Body of pancreas (tissue), 4 donors: ENCODE results near the gene ANO10. TPM values are rescaled to one million over a fixed set of nuclear protein-coding genes. Genes with fewer than 3 reads are reported as not detected.

Experiments
- ATAC-seq: fragments of 150-250 bp; one replicate; pipeline ENCODE4 v1.9.1; 2016
- DNase-seq, 4 donors: peaks; one replicate each; pipeline ENCODE4 v3.0.0-alpha.2; 2019
- H3K27ac ChIP-seq, 4 donors: fragments of 200-600 bp; sonication (generic); 1 replicate in 3 of 4; 2 replicates in 1 of 4; pipeline versions ENCODE4 v1.5.1 to v1.6.1; 2016 to 2019; ENCODE audit warnings: mild to moderate bottlenecking in 1 of 4, mixed read lengths in 1 of 4, moderate library complexity in 1 of 4
- H3K27me3 ChIP-seq, 2 donors: fragments of 200-600 bp; sonication (generic); one replicate each; pipeline ENCODE4 v1.6.0; 2016; ENCODE audit warnings: mild to moderate bottlenecking in 1 of 2
- H3K36me3 ChIP-seq, 2 donors: fragments of 200-600 bp; sonication (generic); replicated peaks in 1 of 2; 2 replicates each; pipeline ENCODE4 v1.5.1; 2016; ENCODE audit warnings: low read depth in 2 of 2; ENCODE audit not compliant: insufficient read depth in 1 of 2
- H3K4me1 ChIP-seq: fragments of 200-600 bp; sonication (generic); one replicate; pipeline ENCODE4 v1.6.0; 2016
- H3K4me3 ChIP-seq, 2 donors: fragments of 200-600 bp; sonication (generic); 1 replicate in 1 of 2; 2 replicates in 1 of 2; pipeline ENCODE4 v1.5.1; 2016 to 2019
- H3K9me3 ChIP-seq, 3 donors: fragments of 200-600 bp; sonication (generic); 1 replicate in 2 of 3; 2 replicates in 1 of 3; pipeline ENCODE4 v1.5.1; 2016
- CTCF ChIP-seq, 7 experiments: fragments of 450-650 bp in 4 of 7; fragments of 200-600 bp in 3 of 7; sonication (generic) in 3 of 7; IDR thresholded peaks; one replicate each; pipeline ENCODE4 v1.5.1; 2016 to 2019; ENCODE audit warnings: antibody characterized with exemption in 7 of 7
- POLR2A ChIP-seq, 3 donors: fragments of 450-650 bp; IDR thresholded peaks; one replicate each; pipeline ENCODE4 v1.6.1; 2016; ENCODE audit warnings: antibody characterized with exemption in 3 of 3, mild to moderate bottlenecking in 2 of 3
- WGBS, 2 donors: methylation state at CpG; one replicate each; pipeline ENCODE4 v1.1.5; 2017; 5-methylcytosine and 5-hydroxymethylcytosine counted together
- intact Hi-C: fragments of 100-400 bp; cut with DNase I; formaldehyde crosslinking; loops from one replicate; pipeline ENCODE4 v1.15.1; 2023
- total RNA-seq, 2 donors: library from RNA; depleted of rRNA; stranded (reverse); fragments of >200 nt; gene quantifications; one replicate each; pipeline ENCODE4 v1.1.0, GENCODE V29; 2016

ANO10 gene
- total RNA-seq, 2 donors from 2014 or later = 14.3 to 16.2 TPM

DNA sequence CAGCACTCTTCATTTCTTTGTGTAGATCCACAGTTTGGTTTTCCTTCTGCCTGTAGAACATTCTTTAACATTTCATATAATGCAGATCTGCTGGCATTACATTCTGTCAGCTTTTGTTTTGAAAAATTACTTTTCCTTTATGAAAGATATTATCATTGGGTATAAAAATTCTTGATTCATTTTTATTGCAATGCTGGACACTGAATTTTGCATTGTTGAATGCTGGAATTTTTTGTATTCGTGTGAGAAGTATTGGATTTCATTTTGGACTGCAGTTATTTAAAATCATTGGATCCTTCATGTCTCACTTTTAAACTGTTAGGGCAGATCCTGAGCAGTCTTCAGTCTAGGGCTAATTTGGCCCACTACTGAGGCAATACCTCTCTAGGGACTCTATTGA is 268.4 kb downstream of the ANO10 start:
- Histone ChIP-seq H3K27me3 (no peaks in the 10 kb centered on the region), H3K9me3 (no peaks in the 10 kb centered on the region), H3K27ac (no peak overlapping the region), H3K4me1 (no peaks in the 10 kb centered on the region), H3K36me3 (peaks cover 0 to 8% of the 10 kb centered on the region in 2 donors), H3K4me3 (no peak overlapping the region)
- intact Hi-C loops = no loop called here
- ATAC-seq (no peak), DNase-seq (no peak)
- TF ChIP-seq POLR2A (IDR thresholded peaks at IDR 0.05) (no peak), CTCF (IDR thresholded peaks at IDR 0.05) (no peak)
- 100% methylated on average over 1 of the region's 1 CpG for WGBS, 2 donors

GRCh38 chr3:43349716-43350115 is 272.1 kb downstream of the ANO10 start:
- no peak for TF ChIP-seq CTCF (IDR thresholded peaks at IDR 0.05)
- TF ChIP-seq POLR2A (IDR thresholded peaks at IDR 0.05) = no peak
- Histone ChIP-seq H3K27ac (no peak overlapping the region), H3K9me3 (no peaks in the 10 kb centered on the region), H3K36me3 (peaks cover 0 to 22% of the 10 kb centered on the region in 2 donors), H3K4me1 (peaks cover under 1% of the 10 kb centered on the region), H3K4me3 (no peak overlapping the region), H3K27me3 (no peaks in the 10 kb centered on the region)
- intact Hi-C loops = no loop called here
- ATAC-seq = no peak
- DNase-seq = no peak
- 97 to 98% methylated on average over 3 of the region's 3 CpGs for WGBS, 2 donors

DNA sequence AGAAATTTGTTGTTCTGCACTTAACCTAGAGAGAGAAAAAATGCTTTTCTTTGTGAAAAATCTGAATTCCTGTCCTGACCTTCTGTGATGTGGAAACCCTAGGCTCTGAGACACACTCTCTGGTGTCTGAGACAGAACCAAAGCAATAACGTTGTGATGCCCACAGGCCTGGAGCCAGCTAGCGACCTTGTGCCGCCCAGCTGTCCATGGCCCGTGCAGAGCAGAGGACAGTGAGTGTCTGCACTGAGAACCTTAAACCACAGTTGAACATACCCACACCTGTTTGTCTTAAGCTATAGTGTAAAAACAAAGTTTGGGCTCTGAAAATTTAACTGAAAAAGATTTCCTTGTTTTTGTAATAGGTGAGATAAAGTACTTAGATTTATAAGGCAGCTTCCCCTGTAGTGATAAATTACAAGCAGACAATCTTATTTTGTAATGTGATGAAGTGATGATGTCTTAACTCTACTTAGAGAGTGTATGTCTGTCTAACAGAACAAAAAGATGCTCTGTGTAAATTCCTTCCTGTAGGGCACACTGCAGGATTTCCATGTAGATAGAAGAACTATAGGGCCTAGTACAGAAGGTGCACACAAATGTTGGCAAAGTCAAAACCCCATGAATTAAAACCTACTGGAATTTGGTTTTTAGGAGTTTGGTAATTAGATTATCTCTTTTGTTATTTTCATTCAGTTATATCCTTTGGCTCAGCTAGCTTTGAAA is 272.8 kb downstream of the ANO10 start:
- WGBS, 2 donors = 77 to 79% methylated on average over 4 of the region's 4 CpGs
- ATAC-seq (no peak), DNase-seq (no peak)
- H3K4me1 ChIP-seq = peaks cover 8% of the 10 kb centered on the region
- peaks cover 0 to 22% of the 10 kb centered on the region in 2 donors for H3K36me3 ChIP-seq
- intact Hi-C loops = no loop called here
- no peaks in the 10 kb centered on the region for H3K27me3 ChIP-seq
- no peak overlapping the region for H3K27ac ChIP-seq
- H3K4me3 ChIP-seq = no peak overlapping the region
- TF ChIP-seq CTCF (IDR thresholded peaks at IDR 0.05) = no peak
- TF ChIP-seq POLR2A (IDR thresholded peaks at IDR 0.05) = no peak
- H3K9me3 ChIP-seq = no peaks in the 10 kb centered on the region

DNA sequence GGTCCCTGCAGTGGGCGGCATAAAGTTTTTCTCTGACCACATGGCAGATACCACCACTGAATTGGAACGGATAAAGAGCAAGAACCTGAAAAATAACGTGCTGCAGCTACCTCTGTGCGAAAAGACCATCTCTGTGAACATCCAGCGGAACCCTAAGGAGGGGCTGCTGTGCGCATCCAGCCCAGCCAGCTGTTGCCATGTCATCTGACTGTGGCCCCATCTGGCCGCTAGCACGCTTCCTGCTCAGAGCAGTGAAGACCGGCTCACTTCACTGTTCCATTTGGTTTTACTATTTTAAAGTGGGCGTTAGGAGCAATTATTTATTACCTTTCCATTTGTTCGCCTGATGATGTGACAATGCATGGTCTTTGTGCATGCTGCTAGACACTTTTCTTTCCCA is 273.5 kb downstream of the ANO10 start:
- peaks cover 0 to 23% of the 10 kb centered on the region in 2 donors for H3K36me3 ChIP-seq
- WGBS, 2 donors = 93 to 97% methylated on average over 11 of the region's 11 CpGs
- ATAC-seq = no peak
- no peaks in the 10 kb centered on the region for H3K9me3 ChIP-seq
- peaks cover 14% of the 10 kb centered on the region for H3K4me1 ChIP-seq
- no peaks in the 10 kb centered on the region for H3K27me3 ChIP-seq
- no peak overlapping the region for H3K27ac ChIP-seq
- intact Hi-C loops = no loop called here
- TF ChIP-seq POLR2A (IDR thresholded peaks at IDR 0.05) = no peak
- no peak for TF ChIP-seq CTCF (IDR thresholded peaks at IDR 0.05)
- H3K4me3 ChIP-seq = no peak overlapping the region
- DNase-seq = no peak

- no peak overlapping the region for H3K4me3 ChIP-seq
- WGBS, 2 donors = 91 to 96% methylated on average over 19 of the region's 20 CpGs
- H3K27ac ChIP-seq = no peak overlapping the region
- peaks cover 0 to 23% of the 10 kb centered on the region in 2 donors for H3K36me3 ChIP-seq
- ATAC-seq = no peak
- no peaks in the 10 kb centered on the region for H3K27me3 ChIP-seq
- H3K9me3 ChIP-seq = no peaks in the 10 kb centered on the region
- intact Hi-C loops = no loop called here
- TF ChIP-seq POLR2A (IDR thresholded peaks at IDR 0.05) (no peak), CTCF (IDR thresholded peaks at IDR 0.05) (no peak)
- no peak for DNase-seq
- peaks cover 20% of the 10 kb centered on the region for H3K4me1 ChIP-seq
Observed at GRCh38 chr3:43347774-43348173, 274.0 kb downstream of the ANO10 start.
